ENCODE results near the gene CADM2. TPM values are rescaled to one million over a fixed set of nuclear protein-coding genes. Genes with fewer than 3 reads are reported as not detected.

CADM2 gene
- total RNA-seq, 1 experiment from 2014 or later, result not detected

DNA sequence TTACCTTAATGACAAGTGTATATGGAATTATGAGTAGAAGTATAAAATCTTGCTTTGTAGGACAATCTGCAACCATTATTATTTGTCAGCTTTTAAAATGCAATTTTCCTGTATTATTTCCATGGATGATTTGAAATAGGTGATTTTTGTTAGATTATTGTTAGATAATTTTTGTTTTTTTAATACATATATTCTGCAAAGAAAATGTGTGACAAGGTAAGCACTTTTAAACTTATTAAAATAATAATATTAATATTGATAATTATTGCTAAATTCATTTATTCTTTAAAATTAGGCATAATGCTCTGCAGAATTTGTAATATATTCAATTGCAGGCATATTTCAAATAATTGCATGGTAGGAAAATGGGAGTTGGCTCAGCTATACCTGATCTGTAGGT lies 329.5 kb downstream of the CADM2 start:
- no peak overlapping the region for H3K4me3 ChIP-seq (replicated peaks in 1 of 2; ENCODE audit: low read depth in 1 of 2, low read length in 2 of 2)
- DNase-seq (ENCODE audit: low read depth, low spot score), result no peak
- ChIA-PET POLR2A (no interaction called here), RAD21 (ENCODE audit: low non-redundant PET in 1 of 2, low total read pairs in 2 of 2, uncharacterized antibody in 2 of 2, unreplicated experiment in 2 of 2) (no interaction called here), CTCF (no interaction called here)
- no peaks in the 10 kb centered on the region for H4K20me1 ChIP-seq (ENCODE audit: insufficient read depth)
- intact Hi-C loops (cut with micrococcal nuclease), result no loop called here
- no peaks in the 10 kb centered on the region for H3K27me3 ChIP-seq (ENCODE audit: insufficient read depth, low read length)
- H2AFZ ChIP-seq (ENCODE audit: low read depth, low read length, poor library complexity, severe bottlenecking), result no peak overlapping the region
- no peak overlapping the region for H3K4me2 ChIP-seq (ENCODE audit: low read length)
- H3K27ac ChIP-seq (ENCODE audit: low read depth, low read length), result no peak overlapping the region
- H3K9me2 ChIP-seq (ENCODE audit: insufficient read depth), result no peaks in the 10 kb centered on the region
- BruUV-seq (replicated peaks), result no TSS peak
- TF ChIP-seq EZH2 (IDR thresholded peaks at IDR 0.05) (no peak), ZFX (IDR thresholded peaks at IDR 0.05) (no peak), CEBPB (IDR thresholded peaks at IDR 0.05; ENCODE audit: low read depth) (no peak), REST (IDR thresholded peaks at IDR 0.05; ENCODE audit: low read depth) (no peak)
- H3K36me3 ChIP-seq (ENCODE audit: control insufficient read depth in 1 of 2, insufficient read depth in 2 of 2, low read length in 2 of 2), result no peaks in the 10 kb centered on the region
- H3K4me1 ChIP-seq (ENCODE audit: control insufficient read depth in 1 of 2, insufficient read depth in 2 of 2, low read length in 2 of 2), result no peaks in the 10 kb centered on the region
- H3K79me2 ChIP-seq (ENCODE audit: insufficient read depth, low read length), result no peaks in the 10 kb centered on the region
- H3K9ac ChIP-seq (ENCODE audit: low read length), result no peak overlapping the region
- peaks cover 7 to 15% of the 10 kb centered on the region in 2 experiments; a peak in 2 of 4 replicates for H3K9me3 ChIP-seq (ENCODE audit: control insufficient read depth in 1 of 2, insufficient read depth in 1 of 2, low read depth in 1 of 2, low read length in 2 of 2)
- no peak for ATAC-seq

- Histone ChIP-seq H3K4me3 (replicated peaks in 1 of 2; ENCODE audit: low read depth in 1 of 2, low read length in 2 of 2) (no peak overlapping the region), H3K9ac (ENCODE audit: low read length) (no peak overlapping the region), H3K36me3 (ENCODE audit: control insufficient read depth in 1 of 2, insufficient read depth in 2 of 2, low read length in 2 of 2) (no peaks in the 10 kb centered on the region), H3K27ac (ENCODE audit: low read depth, low read length) (no peak overlapping the region), H3K27me3 (ENCODE audit: insufficient read depth, low read length) (no peaks in the 10 kb centered on the region), H3K9me3 (ENCODE audit: control insufficient read depth in 1 of 2, insufficient read depth in 1 of 2, low read depth in 1 of 2, low read length in 2 of 2) (peaks cover 3 to 6% of the 10 kb centered on the region in 2 experiments; a peak in 2 of 4 replicates), H4K20me1 (ENCODE audit: insufficient read depth) (no peaks in the 10 kb centered on the region), H2AFZ (ENCODE audit: low read depth, low read length, poor library complexity, severe bottlenecking) (no peak overlapping the region), H3K79me2 (ENCODE audit: insufficient read depth, low read length) (no peaks in the 10 kb centered on the region), H3K4me2 (ENCODE audit: low read length) (no peak overlapping the region), H3K4me1 (ENCODE audit: control insufficient read depth in 1 of 2, insufficient read depth in 2 of 2, low read length in 2 of 2) (no peaks in the 10 kb centered on the region), H3K9me2 (ENCODE audit: insufficient read depth) (no peaks in the 10 kb centered on the region)
- no TSS peak for BruUV-seq (replicated peaks)
- ATAC-seq, result no peak
- DNase-seq (ENCODE audit: low read depth, low spot score), result no peak
- intact Hi-C loops (cut with micrococcal nuclease), result no loop called here
- ChIA-PET CTCF (no interaction called here), RAD21 (ENCODE audit: low non-redundant PET in 1 of 2, low total read pairs in 2 of 2, uncharacterized antibody in 2 of 2, unreplicated experiment in 2 of 2) (no interaction called here), POLR2A (no interaction called here)
- TF ChIP-seq EZH2 (IDR thresholded peaks at IDR 0.05), result no peak
- TF ChIP-seq EZH2phosphoT487 (IDR thresholded peaks at IDR 0.05; ENCODE audit: borderline replicate concordance), result no peak
- no peak for TF ChIP-seq ELF1 (IDR thresholded peaks at IDR 0.05; ENCODE audit: borderline replicate concordance, low read depth)
- no peak for TF ChIP-seq POLR2A (IDR thresholded peaks at IDR 0.05; ENCODE audit: borderline replicate concordance, extremely low read depth, insufficient read depth, insufficient read length)
- no peak for TF ChIP-seq ZFX (IDR thresholded peaks at IDR 0.05)
- TF ChIP-seq TCF7L2 (IDR thresholded peaks at IDR 0.05; ENCODE audit: borderline replicate concordance, extremely low read depth, insufficient read depth, insufficient read length), result no peak
- no peak for TF ChIP-seq CEBPB (IDR thresholded peaks at IDR 0.05; ENCODE audit: low read depth)
- TF ChIP-seq EGR1 (IDR thresholded peaks at IDR 0.05; ENCODE audit: low read depth), result no peak
- TF ChIP-seq, protein P1, sequence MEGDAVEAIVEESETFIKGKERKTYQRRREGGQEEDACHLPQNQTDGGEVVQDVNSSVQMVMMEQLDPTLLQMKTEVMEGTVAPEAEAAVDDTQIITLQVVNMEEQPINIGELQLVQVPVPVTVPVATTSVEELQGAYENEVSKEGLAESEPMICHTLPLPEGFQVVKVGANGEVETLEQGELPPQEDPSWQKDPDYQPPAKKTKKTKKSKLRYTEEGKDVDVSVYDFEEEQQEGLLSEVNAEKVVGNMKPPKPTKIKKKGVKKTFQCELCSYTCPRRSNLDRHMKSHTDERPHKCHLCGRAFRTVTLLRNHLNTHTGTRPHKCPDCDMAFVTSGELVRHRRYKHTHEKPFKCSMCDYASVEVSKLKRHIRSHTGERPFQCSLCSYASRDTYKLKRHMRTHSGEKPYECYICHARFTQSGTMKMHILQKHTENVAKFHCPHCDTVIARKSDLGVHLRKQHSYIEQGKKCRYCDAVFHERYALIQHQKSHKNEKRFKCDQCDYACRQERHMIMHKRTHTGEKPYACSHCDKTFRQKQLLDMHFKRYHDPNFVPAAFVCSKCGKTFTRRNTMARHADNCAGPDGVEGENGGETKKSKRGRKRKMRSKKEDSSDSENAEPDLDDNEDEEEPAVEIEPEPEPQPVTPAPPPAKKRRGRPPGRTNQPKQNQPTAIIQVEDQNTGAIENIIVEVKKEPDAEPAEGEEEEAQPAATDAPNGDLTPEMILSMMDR (IDR thresholded peaks at IDR 0.05 in 2 of 3, conservative IDR thresholded peaks at IDR 0.05 in 1 of 3; ENCODE audit: borderline replicate concordance in 1 of 3, insufficient read depth in 1 of 3, low read depth in 2 of 3, low read length in 2 of 3), result no peak
- TF ChIP-seq SRF (IDR thresholded peaks at IDR 0.05; ENCODE audit: low read depth), result no peak
- TF ChIP-seq, protein P2, sequence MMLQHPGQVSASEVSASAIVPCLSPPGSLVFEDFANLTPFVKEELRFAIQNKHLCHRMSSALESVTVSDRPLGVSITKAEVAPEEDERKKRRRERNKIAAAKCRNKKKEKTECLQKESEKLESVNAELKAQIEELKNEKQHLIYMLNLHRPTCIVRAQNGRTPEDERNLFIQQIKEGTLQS (IDR thresholded peaks at IDR 0.05), result no peak
Measured at GRCh38 chr3:85297291-85297690, 338.5 kb downstream of the CADM2 start.
